Measurements from ENCODE around the gene GYG1.

Gene GYG1

DNA sequence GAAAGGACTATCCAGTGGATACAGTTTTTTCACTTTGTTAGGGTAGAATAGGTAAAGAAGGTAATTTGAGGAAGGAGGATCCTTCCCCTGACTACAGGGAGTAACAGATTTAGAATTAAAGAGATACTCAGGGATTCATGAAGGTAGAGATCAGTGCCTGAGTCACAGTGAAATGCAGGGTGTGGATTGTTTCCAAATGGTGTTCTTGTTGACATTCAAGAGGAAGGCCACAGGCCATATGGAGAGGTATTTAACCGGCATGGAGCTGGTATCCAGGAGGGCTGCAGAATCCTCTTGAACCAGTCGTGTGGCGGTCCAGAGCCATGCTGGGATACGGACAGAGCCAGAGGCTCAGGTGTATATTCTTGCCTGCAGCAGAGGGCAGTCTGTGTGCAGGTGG is 28.2 kb downstream of the GYG1 start:
- DNase-seq = peak in 1 of 2 experiments; percentile 21

- DNase-seq = no peak
Observed at GRCh38 chr3:149020196-149020838, 29.0 kb downstream of the GYG1 start.

DNA sequence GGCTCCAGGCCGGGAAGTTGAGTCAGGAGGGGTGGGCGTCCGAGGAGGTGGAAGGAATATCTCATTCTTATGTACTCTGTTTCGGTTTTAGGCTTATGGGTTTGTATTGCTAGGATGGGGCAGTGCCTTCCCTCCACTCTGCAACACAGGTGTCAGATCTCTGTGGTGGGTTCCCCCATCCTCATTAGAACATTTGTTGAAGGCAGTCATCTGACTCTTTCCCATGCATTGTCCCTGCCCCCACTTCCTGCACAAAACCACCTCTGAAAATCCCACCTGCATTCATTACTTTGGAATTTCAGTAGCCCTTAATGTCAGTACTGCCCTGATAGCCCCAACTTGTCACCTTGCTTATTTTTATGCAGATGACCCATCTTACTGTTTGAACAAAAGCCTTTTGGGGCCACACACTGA is 29.5 kb downstream of the GYG1 start:
- no peak for DNase-seq

DNA sequence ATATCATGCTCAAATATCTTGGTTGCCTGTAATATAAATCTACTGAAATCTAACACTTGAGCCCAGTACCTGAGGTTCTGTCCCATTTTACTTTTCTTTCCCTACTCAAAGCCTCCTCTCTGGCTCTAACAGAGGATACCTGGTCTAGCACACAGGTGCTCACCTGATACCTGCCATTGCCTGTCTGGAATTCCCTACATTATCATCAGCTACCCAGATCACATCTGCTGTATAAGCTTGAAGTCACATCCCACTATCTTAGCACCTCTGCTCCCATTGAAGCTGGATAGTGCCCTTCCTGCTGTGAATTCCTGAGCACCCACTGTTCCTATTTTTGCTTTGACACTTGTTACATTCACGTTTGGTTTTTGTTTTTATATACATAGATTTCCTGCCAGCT is 30.5 kb downstream of the GYG1 start:
- no peak for DNase-seq

DNA sequence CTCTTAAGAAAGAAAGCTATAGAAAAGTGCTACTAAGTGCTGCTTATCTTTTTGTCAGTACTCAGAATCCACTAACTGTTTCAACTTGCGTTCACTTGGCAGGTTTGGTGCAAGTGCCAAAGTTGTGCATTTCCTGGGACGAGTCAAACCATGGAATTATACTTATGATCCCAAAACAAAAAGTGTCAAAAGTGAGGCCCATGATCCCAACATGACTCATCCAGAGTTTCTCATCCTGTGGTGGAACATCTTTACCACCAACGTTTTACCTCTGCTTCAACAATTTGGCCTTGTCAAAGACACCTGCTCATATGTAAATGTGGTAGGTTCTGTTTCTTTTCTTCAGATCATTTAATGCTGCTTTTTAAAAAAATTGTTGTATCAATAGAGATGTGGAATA is 32.6 kb downstream of the GYG1 start:
- DNase-seq = no peak

GRCh38 chr3:149026718-149027117 is 35.4 kb downstream of the GYG1 start:
- DNase-seq = no peak

GRCh38 chr3:149031096-149031495 is 39.8 kb downstream of the GYG1 start:
- DNase-seq = no peak

DNA sequence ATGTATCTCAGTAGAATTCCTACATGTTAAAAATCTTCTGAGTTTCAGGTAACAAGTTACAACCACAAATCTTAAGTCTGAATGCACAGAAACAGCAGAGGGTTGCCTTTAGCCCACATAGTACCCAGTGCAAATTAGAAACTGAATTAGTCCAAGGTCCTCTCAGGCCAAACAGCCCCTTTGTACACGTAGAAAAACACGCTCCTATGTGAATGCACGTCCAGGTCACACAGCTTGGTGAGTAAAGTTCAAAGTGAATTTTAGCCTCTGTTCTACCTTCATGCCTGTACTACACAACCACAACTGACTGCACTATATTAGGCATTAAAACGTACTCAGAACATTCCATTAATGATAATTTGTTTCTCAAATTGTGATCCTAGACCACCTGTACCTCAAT is 46.3 kb downstream of the GYG1 start:
- DNase-seq = no peak

DNA sequence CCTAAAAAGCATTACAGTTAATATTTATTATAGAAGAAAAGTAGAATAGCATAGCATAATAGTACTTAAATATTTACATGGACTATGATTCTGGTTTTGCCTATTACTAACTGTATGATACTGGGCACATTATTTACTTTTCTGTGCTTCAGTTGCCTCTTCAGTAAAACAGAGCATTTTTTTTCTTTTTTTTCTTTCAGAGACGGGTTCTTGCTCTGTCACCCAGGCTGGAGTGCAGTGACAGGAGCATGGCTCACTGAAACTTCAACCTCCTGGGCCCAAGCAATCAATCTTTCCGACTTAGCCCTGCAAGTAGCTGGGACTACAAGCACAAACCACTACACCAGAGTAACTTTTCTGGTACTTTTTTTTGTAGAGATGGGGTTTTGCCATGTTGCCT is 47.0 kb downstream of the GYG1 start:
- DNase-seq = no peak

GRCh38 chr3:149042789-149043386 is 51.5 kb downstream of the GYG1 start:
- DNase-seq = no peak

GRCh38 chr3:149044339-149045083 is 53.2 kb downstream of the GYG1 start:
- DNase-seq = no peak

DNA sequence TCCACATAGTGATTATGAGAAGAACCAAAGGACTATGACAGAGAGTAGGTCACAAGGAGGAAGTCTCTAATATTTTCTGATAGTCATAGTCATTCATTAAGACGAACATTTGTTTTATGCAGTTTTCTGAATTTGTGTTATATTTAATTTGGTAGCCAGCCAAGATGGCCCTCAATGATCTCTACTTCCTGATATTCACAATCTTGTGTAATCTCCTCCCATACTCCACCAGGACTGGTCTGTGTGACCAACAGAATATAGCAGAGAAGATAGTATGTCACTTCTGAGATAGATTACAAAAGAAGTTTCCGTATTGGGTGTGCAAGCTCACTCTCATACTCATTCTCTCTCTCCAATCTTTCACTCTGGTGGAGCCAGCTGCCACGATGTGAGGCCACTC is 64.2 kb downstream of the GYG1 start:
- DNase-seq = no peak

DNA sequence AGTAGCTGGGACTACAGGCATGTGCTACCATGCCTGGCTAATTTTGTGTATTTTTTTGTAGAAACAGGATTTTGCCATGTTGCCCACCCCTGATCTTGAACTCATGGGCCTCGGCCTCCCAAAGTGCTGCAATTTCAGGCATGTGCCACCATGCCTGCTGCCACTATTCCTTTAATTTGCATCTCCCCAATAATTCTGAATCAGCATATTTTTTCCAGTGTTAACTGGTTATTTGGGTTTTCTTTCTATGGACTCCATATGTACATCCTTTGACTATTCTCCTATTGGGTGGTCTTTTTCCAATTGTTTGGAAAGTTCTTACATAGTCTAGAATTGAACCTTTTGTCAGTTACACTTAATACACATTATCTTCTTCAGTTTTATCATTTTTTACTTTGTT is 66.9 kb downstream of the GYG1 start:
- no peak for DNase-seq

DNA sequence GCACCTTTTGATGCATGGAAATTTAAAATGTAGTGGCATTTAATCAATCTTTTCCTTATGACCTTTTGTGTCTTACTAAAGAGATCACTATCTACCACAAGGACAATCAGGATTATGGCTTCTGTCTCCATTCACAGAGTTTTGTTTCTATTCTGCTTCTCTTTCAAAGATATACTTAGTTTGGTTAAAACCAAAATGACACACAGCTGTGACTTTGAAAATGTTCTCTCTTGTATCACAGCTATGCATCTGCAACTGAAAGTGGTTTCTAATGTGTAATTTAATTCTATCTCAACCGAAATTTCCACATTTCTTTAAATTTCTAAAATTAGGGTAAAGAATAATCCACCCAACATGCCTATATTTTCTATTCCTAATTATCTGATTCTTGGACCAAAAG is 67.3 kb downstream of the GYG1 start:
- DNase-seq = no peak

- no peak for DNase-seq
Observed at GRCh38 chr3:149061776-149062175, 70.4 kb downstream of the GYG1 start.

DNA sequence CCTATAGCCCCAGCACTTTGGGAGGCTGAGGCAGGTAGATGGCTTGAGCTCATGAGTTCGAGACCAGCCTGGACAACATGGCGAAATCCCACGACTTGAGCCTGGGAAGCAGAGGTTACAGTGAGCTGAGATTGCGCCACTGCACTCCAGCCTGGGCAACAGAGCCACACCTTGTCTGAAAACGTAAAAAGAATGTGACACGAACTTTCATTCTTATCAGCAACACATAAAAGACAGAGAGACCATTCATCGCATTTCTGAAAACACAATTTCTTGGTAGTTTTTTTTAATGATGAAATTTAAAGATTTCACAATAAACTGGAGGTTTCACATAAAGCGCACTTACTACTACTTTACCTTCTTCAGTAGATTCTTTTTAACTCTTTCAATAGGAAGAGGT is 76.5 kb downstream of the GYG1 start:
- DNase-seq = no peak

Measured in NCI-H2081 (cell line).